ENCODE results near the gene GYPA.
"Not testable (repeated sequence)": the region's sequence is repeated elsewhere in the genome, so short reads cannot be mapped to it uniquely, and the experiment has no call there.

Gene GYPA

DNA sequence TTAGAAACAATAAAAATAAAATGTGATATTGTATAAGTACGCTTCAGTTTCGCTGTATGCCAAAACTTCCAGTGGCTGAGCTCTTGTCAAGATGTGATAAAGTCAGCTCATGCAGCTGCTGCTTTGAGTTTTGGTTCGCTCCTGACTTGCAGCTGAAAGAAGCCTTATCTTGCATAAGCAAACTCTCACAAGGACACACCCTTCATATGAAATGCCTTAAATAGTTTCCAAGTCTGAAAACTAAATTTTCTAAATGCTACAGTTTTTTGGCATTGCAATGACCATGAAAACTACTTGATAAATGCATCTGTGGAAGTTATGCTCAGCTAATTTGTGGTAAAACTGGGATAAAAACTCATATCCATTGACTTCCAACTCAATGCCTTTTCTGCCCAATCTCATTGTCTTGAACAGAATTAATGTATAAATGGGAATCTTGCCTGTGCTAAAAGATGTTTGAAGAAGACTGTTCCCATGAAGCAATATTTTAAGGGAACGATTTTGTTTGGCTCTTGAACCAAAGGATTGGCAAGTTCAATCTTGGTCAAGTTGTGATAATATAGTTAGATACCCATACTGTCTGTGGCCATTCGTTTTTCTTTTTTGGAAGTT lies 11.7 kb downstream of the GYPA start:
- DNase-seq: not testable (repeated sequence)

DNA sequence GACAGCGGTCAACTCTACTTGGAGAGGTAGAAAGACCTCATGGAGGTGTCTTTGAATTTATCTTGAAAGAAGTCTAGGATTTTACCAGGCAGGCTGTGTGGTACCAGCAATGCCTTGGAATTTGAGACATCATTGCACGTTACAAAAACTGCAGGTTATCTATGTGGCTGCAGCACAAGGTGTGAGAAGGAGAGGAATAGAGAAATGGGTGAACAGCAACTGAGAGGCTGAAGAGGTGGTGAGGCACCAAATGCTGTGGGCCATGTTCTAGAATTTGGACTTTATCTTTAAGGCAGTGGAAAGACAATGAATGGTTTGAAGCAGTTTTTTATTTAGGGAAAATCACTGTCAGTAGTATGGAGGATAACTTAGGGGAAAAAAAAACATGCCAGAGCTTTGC lies 15.4 kb downstream of the GYPA start:
- not testable (repeated sequence) for DNase-seq

DNA sequence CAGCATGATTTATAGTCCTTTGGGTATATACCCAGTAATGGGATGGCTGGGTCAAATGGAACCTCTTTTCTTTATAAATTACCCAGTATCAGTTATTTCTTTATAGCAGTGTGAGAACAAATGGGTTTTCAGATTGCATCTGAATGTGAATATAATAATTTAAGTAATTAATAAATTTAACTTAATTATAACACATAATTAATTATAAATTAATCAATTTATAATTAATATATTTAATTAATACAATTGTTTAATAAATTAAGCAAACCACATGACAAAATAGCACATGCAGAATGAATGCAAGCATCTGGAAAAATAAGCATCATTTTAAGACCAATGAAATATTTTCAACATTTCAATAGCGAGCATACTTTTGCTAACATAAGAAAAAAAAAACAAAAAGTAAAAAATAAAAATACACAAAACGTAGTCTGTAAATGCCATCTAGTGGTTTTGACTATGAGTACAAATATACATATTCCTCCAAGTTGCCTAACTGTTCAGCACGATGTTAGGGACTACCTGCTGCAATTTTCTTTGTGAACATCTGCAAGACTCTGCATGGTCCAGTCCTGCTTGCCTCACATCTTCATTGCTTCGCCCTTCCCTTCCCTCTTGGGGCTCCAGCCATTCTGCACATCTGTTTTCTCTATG lies 16.4 kb downstream of the GYPA start:
- DNase-seq: not testable (repeated sequence)

DNA sequence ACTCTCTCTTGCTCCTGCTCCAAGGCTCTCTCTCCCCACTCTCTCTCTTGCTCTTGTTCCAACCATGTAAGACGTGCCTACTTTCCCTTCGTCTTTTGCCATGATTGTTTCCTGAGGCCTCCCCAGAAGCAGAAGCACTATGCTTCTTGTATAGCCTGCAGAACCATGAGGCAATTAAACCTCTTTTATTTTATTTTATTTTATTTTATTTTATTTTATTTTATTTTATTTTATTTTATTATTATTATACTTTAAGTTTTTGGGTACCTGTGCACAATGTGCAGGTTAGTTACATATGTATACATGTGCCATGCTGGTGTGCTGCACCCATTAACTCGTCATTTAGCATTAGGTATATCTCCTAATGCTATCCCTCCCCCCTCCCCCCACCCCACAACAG lies 17.2 kb downstream of the GYPA start:
- not testable (repeated sequence) for DNase-seq

- DNase-seq: not testable (repeated sequence)
These were observed 20.8 kb downstream of the GYPA start for GRCh38 chr4:144119752-144120151.

- no peak for DNase-seq
These were observed 25.0 kb downstream of the GYPA start for GRCh38 chr4:144115519-144115918.

DNA sequence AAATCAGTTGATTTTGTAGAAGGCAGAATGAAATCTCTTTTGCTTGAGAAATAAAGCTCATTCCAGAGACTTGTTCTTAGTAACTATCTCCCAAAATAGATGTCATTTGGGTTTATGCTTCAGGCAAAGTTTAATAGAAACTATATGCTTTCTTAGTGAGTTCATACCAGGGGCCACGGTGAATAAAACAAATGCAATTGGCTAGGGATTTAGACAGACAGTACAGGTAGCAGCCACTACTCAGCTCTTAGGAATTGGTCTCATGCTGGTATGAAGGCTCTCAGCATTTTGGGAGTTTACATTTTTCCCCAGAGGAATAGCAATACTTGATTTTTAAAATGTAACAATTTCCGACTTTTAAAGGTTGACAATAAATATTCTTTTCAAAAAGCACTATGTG lies 27.0 kb downstream of the GYPA start:
- no peak for DNase-seq

- no peak for DNase-seq
These were observed 35.9 kb downstream of the GYPA start for GRCh38 chr4:144104509-144105130.

GRCh38 chr4:144097776-144098175 lies 42.7 kb downstream of the GYPA start:
- not testable (repeated sequence) for DNase-seq

GRCh38 chr4:144093995-144094394 lies 46.5 kb downstream of the GYPA start:
- not testable (repeated sequence) for DNase-seq

GRCh38 chr4:144091181-144091580 lies 49.3 kb downstream of the GYPA start:
- not testable (repeated sequence) for DNase-seq

- no peak for DNase-seq
These were observed 49.8 kb downstream of the GYPA start for GRCh38 chr4:144090744-144091143.

- DNase-seq: not testable (repeated sequence)
These were observed 58.5 kb downstream of the GYPA start for GRCh38 chr4:144082053-144082452.

GRCh38 chr4:144080135-144080534 lies 60.4 kb downstream of the GYPA start:
- not testable (repeated sequence) for DNase-seq

DNA sequence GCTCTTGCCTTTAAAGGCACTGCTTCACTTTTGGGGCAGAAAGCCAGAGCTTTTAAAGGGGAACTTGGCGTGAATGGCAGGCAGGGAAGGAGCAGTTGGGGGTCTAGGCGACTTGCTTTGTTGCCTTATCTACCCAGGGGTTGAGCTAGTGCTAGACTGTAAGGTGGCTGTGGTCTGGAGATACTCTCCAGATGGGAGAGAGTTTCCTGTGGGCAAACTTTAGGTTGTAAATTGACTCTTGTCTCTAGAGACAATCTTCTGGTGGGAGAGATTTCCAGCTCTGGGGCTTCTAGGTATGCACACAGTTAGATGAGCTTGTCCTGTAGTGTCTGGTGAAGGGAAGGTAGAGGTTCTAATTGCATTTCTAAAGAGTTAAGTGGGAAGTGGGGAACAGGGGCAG lies 61.8 kb downstream of the GYPA start:
- not testable (repeated sequence) for DNase-seq

GRCh38 chr4:144061556-144061955 lies 79.0 kb downstream of the GYPA start:
- not testable (repeated sequence) for DNase-seq

GRCh38 chr4:144060234-144060859 lies 80.2 kb downstream of the GYPA start:
- DNase-seq: not testable (repeated sequence)

Measured in stimulated activated CD4-positive, alpha-beta T cell treated with anti-CD3 and anti-CD28 coated beads, Interleukin-4, amount 100 ng/mL, for 1 hour (primary cell).